PFSK-1 (cell line): ENCODE results near the gene PIANP.

ENCODE experiments used
- FOXP2 ChIP-seq: optimal IDR thresholded peaks from 2 replicates; pipeline ENCODE3; 2011; ENCODE audit warnings: borderline replicate concordance, control low read depth, inconsistent platforms; ENCODE audit not compliant: insufficient read depth; ENCODE audit errors: extremely low read length, extremely low read depth
- POLR2AphosphoS5 ChIP-seq: IDR thresholded peaks from 2 replicates; pipeline ENCODE4 v1.6.1; 2012; ENCODE audit warnings: low read depth, mild to moderate bottlenecking, control low read depth, low read length, moderate library complexity
- REST ChIP-seq, 2 experiments: IDR thresholded peaks; 2 replicates each; pipeline versions ENCODE4 v1.6.1 to v1.8.0; 2011 to 2012; ENCODE audit warnings: low read depth in 2 of 2, low read length in 2 of 2, control low read depth in 1 of 2, inconsistent platforms in 1 of 2, mild to moderate bottlenecking in 1 of 2, moderate library complexity in 1 of 2; ENCODE audit not compliant: insufficient read depth in 1 of 2
- SIN3A ChIP-seq: IDR thresholded peaks from 2 replicates; pipeline ENCODE4 v1.6.1; 2012; ENCODE audit warnings: mild to moderate bottlenecking, low read length, moderate library complexity, borderline replicate concordance; ENCODE audit not compliant: insufficient read depth
- TAF1 ChIP-seq: IDR thresholded peaks from 2 replicates; pipeline ENCODE4 v1.6.1; 2012; ENCODE audit warnings: low read length, control low read depth, borderline replicate concordance; ENCODE audit not compliant: insufficient read depth

Gene PIANP

GRCh38 chr12:6662906-6663742 is 37.5 kb downstream of the PIANP start, which contains the start of gene ING4:
ING4 (minus strand) TSS chr12:6663119; CDS start chr12:6663101, 18 bp downstream.
- TF ChIP-seq TAF1 (no peak; the same call in 1 of the 2 replicates), REST (IDR thresholded peaks at IDR 0.05; ENCODE audit: insufficient read depth in 1 of 2, low read depth in 2 of 2, low read length in 2 of 2) (no peak), FOXP2 (peak; percentile 53), SIN3A (peak; percentile 57; the same call in 1 of the 2 replicates), POLR2AphosphoS5 (no peak; the same call in 1 of the 2 replicates)

- TF ChIP-seq SIN3A = no peak
Measured at GRCh38 chr12:6662602-6662905, 38.1 kb downstream of the PIANP start.

- TF ChIP-seq FOXP2 (no peak), SIN3A (no peak), POLR2AphosphoS5 (no peak), TAF1 (no peak)
Measured at GRCh38 chr12:6653987-6654386, 46.6 kb downstream of the PIANP start.

GRCh38 chr12:6653342-6653741 is 47.3 kb downstream of the PIANP start:
- TF ChIP-seq TAF1 (no peak), POLR2AphosphoS5 (no peak), FOXP2 (no peak), REST (IDR thresholded peaks at IDR 0.05; ENCODE audit: insufficient read depth in 1 of 2, low read depth in 2 of 2, low read length in 2 of 2) (no peak), SIN3A (no peak)

GRCh38 chr12:6652391-6652790 is 48.2 kb downstream of the PIANP start:
- TF ChIP-seq REST (IDR thresholded peaks at IDR 0.05; ENCODE audit: insufficient read depth in 1 of 2, low read depth in 2 of 2, low read length in 2 of 2) (no peak), SIN3A (no peak), POLR2AphosphoS5 (no peak), FOXP2 (no peak), TAF1 (no peak)

GRCh38 chr12:6650832-6651231 is 49.8 kb downstream of the PIANP start:
- no peak for TF ChIP-seq REST (IDR thresholded peaks at IDR 0.05; ENCODE audit: insufficient read depth in 1 of 2, low read depth in 2 of 2, low read length in 2 of 2)
